Colon (tissue), 2 donors: ENCODE data around the gene RAX.
"Not testable (repeated sequence)": the region's sequence is repeated elsewhere in the genome, so short reads cannot be mapped to it uniquely, and the experiment has no call there.

Source experiments
- FAIRE-seq: peaks from 2 replicates; lab custom pipeline; 2012; peaks lifted over from hg19 to GRCh38; lab: Jason Lieb, UNC
- donor health status: control.
- donor health status: control.

RAX gene

DNA sequence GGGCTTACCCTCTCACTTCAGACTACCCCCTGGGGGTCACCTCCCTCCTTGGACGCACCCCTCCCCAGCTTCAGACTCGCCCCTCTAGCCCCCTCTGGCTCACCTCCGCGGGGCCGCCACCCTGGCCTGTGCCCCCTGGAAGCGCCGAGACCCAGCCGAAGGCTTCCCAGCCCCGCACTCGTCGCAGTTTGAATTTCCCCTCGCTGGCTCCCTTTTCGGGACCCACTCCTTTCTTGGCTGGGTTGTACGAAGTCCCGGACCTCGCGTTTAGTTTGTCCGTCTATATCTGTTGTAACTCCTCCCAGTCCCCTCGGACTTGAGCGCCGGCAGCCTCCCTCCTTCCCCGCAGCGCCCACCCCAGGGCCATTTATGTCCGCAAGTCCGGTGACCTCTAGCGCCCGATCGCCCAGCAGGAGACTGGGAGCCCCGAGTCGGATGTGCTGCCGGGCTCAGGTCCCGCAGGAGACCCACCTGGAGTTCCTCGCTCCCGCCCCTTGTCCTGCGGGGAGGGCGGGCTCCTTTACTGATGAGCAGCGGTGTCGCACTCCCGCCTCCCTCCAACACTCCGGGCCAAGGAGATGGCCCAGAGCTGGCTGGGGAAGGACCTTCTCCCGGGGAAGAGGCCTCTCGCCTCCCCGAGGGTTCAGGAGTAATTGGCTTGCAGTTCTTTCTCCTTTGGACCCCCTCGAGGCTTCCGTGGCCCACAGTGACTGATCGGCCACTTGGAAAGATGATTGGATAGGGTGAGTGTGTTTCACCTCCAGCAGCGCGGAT lies 692 bp upstream of the RAX start:
- no peak for FAIRE-seq

DNA sequence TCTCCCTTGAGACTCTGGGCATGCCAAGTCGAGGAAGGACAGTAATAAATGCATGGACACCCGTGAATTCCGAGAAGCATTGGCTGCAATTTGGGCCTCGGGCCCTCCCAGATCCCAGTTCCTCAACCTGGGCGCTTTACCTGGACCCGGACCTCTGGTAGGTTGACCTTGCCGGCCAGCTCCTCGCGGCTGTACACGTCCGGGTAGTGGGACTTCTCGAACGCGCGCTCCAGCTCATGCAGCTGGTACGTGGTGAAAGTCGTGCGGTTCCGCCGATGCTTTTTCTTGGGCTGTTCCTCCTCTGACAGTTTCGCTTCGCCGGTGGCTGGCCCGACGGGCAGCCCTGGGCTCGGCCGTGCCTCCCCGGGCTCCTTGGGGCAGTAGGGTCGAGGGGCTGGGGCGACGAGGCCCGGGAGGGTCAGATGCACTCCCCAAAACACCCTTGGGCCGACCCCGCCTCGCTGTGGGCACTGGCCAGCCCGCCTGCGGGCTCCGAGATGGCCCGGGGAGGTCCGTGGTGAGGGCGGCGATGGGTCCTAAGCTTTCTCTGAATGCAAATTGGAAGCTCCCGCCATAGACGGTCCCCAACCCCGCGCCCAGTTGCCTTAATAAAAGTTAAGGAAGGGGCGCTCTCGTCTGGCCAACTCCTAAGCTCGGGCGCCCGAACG lies 899 bp downstream of the RAX start:
- no peak for FAIRE-seq

DNA sequence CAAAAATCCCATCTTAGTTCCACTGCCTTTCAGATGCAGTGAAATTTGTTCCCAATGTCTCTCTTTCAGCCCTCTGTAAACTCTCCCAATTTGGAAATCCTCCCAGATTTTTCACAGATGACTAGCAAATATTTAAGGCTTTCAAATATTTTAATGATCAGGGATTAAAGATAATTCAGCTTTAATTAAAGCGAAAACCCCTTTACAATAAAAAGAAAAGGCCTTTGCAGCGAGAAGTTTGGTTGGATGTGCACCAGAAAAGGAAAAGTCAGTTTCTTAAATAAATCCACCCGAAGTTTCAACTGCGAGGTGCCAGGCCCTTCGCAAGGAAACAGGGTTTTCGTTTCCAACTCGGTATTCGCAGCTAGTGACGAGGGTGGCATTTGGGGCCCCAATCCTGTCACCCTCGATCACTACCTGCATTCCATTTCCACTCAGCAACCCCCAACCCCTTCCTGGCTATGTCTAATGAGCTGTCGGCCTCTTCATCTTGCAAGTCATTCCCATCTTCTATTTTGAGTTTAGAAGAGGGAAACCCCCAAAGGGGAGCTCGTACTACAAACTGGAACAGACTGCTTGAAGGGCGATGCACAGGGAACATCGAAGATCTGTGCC lies 1.5 kb downstream of the RAX start:
- FAIRE-seq: no peak

DNA sequence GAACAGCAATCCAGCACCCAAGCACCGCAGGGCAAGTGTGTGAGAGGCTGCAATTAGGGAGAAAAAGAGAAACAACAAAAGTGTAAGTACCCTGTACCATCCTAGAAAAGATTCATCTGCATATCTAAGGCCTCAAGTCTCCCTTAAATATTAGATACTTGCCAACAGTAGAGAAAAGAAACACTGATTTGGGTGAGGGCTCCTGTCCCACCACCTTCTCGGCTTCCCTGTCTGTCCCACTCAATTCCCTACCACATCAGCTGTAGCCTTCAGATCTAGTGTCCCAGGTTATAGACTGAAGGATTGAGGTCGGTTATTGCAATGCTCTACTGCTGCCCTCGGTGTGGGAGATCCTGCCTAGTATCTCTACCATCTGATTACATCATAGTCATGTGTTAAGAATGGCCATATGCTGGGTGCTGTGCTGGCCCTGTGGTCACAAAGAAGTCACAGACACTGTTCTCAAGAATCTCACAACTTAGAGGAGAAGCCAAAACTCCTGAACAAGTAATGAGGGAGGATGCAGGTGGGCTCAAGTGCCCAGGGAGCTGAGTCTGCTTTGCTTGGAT lies 2.5 kb downstream of the RAX start:
- FAIRE-seq: no peak

DNA sequence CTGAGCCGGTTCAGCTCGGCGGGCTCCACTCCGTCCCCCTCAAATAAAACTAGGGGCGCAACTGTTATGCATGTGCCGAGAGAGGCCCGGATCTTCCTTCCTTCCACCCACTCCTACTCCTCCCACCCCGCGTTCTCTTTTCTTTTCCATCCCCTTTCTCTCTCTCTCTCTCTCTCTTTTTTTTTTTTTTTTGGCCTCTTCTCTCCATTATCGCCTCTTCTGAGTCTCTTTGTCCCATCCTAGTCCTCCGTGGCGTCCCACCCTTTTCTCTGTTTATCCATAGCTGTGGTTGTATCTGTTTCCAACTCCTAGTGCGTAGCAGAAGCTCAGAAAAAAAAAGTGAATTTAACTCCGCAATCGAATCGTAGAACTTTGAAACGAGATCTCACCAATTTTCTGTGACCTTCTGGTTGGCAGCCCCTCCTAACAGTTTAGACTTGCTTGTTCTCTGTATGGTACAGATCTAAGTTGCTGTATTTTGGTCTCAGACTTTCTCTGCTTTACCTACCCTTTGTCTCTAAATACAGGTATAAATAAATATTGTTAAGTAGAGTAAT lies 3.6 kb downstream of the RAX start:
- no peak for FAIRE-seq

DNA sequence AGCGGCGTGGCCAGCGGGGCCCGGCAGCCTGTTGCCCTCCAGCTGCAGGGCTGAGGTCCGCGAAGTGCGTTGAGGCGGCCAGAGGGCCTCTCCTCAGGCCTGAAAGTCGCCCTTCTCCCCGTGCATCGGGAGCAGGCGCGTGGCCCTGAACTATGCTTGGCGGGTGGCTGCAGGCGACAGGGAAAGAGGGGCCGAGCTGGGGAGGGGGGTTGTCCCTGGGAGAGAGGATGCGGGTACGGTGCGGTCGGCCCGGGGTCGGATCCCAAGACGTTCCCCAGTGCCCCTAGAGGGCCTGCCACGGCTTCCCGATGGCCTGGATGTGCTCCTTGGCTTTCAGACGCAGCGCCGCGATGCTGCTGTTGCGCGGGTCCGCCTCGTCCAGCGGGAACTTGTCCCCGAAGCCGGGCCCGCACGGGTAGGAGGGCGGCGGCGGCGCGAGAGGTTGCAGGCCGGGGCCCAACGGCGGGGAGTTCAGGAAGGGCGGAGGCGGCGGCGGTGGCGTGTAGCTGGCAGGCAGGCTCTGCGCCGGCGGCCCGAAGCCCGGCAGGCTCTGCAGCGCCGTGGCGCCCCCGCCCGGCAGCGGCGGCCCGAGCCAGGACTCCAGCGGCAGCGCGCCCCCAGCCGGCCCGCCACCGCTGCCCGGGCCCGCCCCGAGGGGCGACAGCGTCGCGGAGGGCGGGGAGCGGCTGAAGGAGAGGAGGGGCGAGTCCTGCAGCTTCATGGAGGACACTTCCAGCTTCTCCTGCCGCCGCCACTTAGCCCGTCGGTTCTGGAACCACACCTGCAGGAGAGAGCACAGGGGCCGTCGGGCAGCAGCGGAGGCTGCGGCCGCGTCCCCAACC lies 4.3 kb downstream of the RAX start:
- no peak for FAIRE-seq

DNA sequence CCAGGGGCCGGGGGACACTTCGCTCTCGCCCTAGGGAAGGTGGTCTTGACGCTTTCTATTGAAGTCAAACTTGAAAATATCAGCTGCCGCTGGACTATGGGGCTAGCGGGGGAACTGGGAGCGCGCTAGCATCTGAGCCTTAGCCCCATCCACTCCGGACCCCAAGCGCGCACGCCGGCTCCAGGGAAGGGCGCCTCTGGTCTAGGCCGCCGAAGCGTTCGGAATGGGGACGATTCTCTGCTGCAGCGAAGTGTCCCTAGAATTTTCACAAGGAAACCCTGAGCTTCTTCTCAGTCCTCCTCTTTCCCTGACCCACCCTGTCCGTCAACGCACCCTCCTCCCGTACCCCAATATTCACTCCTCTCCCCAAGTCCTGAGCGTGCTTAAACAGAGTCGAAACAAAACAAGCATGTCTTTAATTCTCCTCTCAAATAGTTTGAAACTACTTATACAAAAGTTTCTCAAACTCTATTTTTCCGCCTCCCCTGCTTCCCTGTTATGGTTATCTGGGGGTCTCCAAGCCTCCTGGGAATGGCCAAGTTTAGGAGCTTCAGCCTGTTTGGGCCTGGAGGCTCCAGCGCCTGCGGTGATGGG lies 5.0 kb downstream of the RAX start:
- no peak for FAIRE-seq

DNA sequence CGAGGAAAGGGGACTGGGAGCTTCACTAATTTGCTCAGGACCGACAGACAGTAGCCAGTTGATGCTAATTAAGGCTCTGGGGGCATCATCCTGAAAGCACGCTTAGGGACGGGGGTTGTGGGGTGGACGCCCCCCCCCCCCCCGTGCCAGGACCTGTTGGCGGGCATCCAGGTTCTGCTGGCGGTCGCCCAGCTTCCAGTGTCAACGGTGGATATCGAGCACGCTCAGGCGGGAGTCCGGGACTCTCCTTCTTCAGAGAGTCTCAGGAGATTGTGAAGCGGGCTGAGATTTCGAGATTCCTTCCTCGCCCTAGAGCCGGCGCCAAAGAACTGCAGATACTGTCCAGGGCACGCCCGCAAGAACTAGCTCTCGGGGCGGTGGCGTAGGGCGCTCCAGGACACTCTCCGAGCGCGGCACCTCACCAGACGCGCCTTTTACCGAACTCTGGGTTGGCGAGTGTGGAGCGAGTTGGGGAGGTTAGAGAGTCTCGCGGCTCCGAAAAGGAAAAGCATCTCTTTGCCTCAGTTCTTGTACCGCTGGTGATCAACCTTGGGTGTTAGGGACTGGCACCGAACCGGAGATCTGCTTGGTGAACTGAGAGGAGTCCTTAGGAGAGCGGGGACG lies 5.6 kb downstream of the RAX start:
- FAIRE-seq: no peak

DNA sequence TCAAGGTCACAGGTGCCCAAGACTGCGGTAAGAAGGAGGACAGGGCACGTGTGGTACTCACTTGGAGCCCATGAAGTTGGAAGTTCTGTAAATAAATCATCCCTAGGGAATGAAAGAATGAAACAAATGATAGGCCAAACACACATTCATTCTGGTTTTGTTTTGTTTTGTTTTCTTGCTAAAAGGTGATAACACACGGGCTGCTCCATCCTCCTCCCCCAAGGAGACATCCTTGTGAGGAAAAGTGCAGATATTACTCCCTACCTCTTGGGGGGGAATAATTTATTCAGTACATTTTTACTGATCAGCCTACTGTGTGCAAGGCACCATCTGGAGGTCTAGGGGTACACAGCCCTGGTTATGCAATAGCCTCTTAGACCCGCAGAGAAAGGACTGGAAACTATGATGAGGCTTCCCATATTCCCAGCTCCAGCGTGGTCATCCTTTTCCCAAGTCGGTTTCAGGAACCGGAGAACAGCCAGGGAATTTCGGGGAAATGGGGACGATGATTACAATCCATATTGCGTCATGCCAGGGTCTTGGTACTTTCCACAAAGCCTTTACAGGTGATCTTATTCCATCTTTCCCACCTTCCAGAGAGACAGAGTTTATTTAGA lies 6.3 kb downstream of the RAX start:
- no peak for FAIRE-seq

DNA sequence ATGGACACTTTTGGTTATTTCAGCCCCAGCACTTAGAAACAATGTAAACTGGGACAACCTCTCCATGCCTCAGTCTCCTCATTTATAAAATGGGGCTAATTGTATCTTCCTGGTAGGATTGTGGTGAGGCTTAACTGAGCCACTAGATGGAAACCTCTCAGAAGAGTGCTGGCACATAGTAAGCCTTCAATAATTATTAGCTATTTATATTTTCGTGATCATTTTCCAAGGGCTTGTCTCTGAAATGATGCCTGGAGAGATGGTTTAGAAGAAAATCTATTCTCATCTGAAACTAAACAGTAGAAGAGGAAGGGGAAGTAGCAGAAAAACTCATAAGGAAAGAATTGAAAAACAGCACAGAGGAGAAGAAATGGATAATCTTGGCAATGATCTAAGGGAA lies 6.8 kb downstream of the RAX start:
- no peak for FAIRE-seq

DNA sequence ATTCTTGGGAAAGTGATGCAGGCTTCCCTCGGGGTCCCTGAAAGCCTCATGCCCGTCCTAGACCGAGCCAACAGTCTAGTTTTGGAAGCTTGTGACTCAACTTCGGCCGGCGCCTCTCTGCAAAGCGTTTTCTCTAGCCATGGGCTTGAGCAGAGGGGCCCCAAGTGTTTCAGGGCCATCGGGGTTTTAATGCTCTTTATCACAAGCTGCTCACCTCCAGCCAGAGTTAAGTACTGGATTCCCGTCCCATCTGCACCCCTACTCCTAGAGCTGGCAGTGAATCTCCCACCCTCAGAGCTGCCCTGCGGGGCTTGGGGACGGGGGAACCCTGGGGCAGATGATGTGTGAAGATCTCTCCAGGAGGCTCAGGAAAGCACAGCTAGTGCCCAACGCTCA lies 7.3 kb downstream of the RAX start:
- no peak for FAIRE-seq

DNA sequence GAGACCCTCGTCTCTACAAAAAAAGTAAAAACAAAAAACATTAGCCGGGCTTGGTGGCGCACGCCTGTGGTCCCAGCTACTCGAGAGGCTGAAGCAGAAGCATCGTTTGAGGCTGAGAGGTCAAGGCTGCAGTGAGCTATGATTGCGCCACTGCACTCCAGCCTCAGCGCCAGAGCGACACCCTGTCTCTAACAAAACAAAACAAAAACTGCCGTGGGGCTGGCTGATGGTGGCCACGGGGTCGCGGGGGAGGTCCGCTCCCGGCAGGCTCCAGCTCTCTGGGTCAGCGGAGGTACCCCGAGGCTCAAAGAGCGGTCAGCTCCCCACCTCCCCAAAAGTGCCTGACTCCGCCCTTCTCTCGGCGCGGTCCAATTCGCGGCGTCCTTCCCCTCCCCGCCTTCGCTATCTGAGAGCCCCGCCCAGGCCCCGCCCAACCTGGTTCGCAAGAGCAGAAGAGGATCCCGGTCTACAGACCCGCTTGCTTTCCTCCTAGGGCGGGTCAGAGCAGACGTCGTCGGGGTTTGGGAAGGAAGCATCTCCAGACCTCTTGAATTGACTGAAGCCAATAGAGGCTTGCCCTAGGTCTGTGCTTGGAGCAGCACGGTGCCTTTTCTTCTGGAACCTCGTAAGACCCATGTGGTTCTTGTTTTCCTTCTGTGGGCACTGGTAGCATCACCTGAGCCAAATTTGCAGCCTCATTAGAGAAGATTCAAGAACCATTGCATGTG lies 7.8 kb downstream of the RAX start:
- no peak for FAIRE-seq

DNA sequence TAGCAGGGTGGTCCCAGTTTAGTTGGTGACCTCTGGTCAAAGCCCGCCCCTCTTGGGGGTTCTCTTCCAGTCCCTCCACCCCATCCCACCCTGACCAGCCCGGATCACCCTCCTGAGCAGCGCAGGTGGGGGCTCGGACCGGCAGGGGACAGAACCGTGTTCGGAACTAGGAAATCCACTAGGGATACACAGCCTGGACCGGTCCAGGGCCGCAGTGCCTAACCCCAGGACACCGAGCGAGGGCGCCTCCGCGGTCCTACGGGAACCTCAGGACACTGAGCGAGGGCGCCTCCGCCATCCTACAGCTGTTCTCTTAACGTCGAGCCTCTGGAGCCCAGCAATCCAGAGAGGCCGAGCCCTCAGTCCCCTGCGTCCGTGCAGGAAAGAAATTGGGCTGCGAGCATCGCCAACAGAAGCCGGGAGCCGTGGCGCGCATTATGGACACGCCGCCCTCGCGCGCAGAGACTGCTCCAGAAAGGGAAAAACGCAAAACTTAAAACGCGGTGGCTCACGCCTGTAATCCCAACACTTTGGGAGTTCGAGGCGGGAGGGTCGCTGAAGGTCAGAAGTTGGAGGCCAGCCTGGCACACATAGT lies 8.5 kb downstream of the RAX start:
- FAIRE-seq: no peak

DNA sequence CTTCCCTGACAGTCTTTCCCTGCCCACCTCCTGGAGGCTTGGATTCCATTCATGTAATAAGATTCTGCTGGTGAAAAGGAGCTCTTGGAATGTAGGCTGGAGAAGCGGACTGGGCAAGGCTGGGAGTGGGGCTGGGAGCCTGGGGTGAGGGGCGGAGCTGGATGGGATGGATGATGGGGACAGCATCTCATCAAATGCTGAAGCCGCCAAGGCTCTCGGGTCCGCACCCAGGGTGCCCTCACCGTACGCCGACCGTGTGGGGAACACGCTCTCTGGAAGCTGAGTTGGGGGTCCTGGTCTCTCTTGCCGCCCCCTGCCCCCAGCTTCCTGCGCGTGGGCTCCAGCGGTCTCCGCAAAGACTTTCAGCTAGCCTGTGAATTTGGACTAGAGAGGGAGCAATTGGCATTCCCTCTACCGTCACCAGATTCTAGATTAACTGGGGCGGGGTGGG lies 9.1 kb downstream of the RAX start:
- FAIRE-seq: no peak

DNA sequence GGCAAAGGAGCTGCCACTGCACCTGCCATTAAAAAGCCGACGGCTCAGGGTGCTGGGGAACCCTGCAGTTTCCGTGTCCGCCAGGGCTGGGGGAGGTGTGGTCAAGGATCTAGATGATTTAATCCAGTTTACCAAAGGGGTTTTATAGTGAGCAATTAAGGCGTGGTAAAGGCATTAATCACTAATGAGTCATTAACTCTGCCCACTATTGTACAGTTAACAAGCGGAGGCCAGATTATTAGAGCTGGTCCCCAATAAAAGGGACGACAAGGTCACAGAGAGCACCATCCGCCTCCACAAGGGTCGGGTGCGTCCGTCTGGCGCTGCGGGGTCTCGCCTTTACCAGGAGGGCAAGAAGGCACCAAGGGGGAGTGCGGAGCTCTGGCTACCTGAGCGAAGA lies 9.6 kb downstream of the RAX start:
- no peak for FAIRE-seq

DNA sequence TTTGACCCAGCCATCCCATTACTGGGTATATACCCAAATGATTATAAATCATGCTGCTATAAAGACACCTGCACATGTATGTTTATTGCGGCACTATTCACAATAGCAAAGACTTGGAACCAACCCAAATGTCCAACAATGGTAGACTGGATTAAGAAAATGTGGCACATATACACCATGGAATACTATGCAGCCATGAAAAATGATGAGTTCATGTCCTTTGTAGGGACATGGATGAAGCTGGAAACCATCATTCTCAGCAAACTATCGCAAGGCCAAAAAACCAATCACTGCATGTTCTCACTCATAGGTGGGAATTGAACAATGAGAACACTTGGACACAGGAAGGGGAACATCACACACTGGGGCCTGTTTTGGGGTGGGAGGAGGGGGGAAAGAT lies 11.0 kb downstream of the RAX start:
- FAIRE-seq: not testable (repeated sequence)

DNA sequence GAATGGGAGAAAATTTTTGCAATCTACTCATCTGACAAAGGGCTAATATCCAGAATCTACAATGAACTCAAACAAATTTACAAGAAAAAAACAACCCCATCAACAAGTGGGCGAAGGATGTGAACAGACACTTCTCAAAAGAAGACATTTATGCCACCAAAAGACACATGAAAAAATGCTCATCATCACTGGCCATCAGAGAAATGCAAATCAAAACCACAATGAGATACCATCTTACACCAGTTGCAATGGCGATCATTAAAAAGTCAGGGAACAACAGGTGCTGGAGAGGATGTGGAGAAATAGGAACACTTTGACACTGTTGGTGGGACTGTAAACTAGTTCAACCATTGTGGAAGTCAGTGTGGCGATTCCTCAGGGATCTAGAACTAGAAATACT lies 11.4 kb downstream of the RAX start:
- not testable (repeated sequence) for FAIRE-seq

DNA sequence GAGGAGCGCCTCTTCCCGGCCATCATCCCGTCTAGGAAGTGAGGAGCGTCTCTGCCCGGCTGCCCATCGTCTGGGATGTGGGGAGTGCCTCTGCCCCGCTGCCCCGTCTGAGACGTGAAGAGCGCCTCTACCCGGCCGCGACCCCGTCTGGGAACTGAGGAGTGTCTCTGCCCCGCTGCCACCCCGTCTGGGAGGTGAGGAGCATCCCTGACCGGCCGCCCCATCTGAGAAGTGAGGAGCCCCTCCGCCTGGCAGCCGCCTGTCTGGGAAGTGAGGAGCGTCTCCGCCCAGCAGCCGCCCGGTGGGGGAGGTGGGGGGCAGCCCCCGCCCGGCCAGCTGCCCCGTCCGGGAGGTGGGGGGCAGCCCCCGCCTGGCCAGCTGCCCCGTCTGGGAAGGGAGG lies 17.8 kb downstream of the RAX start:
- not testable (repeated sequence) for FAIRE-seq

DNA sequence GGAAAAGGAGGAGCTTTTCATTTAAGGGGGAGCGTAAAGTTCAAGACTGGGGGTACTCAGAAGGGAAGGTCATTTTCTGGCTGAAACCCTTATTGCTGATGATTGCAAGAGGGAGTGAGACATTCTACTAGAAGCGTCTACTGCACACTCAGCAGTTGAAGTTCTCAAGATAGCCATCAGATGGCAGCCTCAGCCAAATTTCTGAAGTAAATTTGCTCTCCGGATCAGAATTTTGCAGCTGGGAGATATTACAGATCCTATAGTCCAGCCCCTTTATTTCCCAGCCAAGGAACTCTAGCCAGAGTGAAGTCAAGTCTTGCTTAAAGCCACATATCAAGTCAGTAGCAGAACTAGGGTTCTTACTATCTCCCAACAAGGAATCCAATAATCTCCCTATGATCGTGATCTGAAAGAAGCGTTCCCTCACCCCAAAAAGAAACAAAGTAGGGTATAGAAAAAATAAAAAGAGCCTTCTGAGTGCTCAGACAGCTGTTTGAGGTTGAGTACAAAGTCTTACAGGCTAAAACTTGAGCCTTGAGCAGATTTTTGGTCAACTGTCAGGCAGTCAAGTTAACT lies 24.0 kb downstream of the RAX start:
- FAIRE-seq: no peak
